Keratinocyte (primary cell): Measurements from ENCODE around the gene SIDT2. TPM values are rescaled to one million over a fixed set of nuclear protein-coding genes. Genes with fewer than 3 reads are reported as not detected.

Experiments
- DNase-seq: peaks from one replicate; pipeline ENCODE4 v3.0.0-alpha.2; 2011; ENCODE audit warnings: low read depth, missing footprints, low spot score
- FAIRE-seq: peaks from 2 replicates; lab custom pipeline; 2011; peaks lifted over from hg19 to GRCh38; lab: Jason Lieb, UNC
- H2AFZ ChIP-seq: 2 replicates; pipeline ENCODE4 v1.6.0; 2012; ENCODE audit warnings: low read length, control low read depth, inconsistent platforms; ENCODE audit not compliant: control insufficient read depth
- H3K27ac ChIP-seq: 2 replicates; pipeline ENCODE4 v1.5.1; 2011; ENCODE audit warnings: low read length; ENCODE audit not compliant: control insufficient read depth, insufficient read depth
- H3K27me3 ChIP-seq: 3 replicates; pipeline ENCODE4 v1.6.0; 2011; ENCODE audit warnings: low read length; ENCODE audit not compliant: control insufficient read depth, insufficient read depth; ENCODE audit errors: extremely low read depth
- H3K36me3 ChIP-seq, 2 experiments: 2 replicates in 1 of 2; 3 replicates in 1 of 2; pipeline ENCODE4 v1.5.1; 2011; ENCODE audit warnings: low read length in 2 of 2, mild to moderate bottlenecking in 1 of 2; ENCODE audit not compliant: control insufficient read depth in 2 of 2, insufficient read depth in 2 of 2; ENCODE audit errors: extremely low read depth in 1 of 2
- H3K4me1 ChIP-seq: 3 replicates; pipeline ENCODE4 v1.5.1; 2011; ENCODE audit warnings: low read length; ENCODE audit not compliant: control insufficient read depth, insufficient read depth; ENCODE audit errors: extremely low read depth
- H3K4me2 ChIP-seq: 3 replicates; pipeline ENCODE4 v1.6.0; 2011; ENCODE audit warnings: low read depth, low read length; ENCODE audit not compliant: control insufficient read depth, insufficient read depth; ENCODE audit errors: extremely low read depth
- H3K4me3 ChIP-seq, 3 experiments: fragments of 200-600 bp in 1 of 3; sonication (generic) in 1 of 3; 2 replicates in 2 of 3; 3 replicates in 1 of 3; pipeline ENCODE4 v1.5.1; 2011 to 2016; ENCODE audit warnings: low read length in 3 of 3, mild to moderate bottlenecking in 3 of 3, control low read depth in 2 of 3, inconsistent platforms in 1 of 3, low read depth in 1 of 3, mixed read lengths in 1 of 3, mixed run types in 1 of 3, moderate library complexity in 1 of 3; ENCODE audit not compliant: control insufficient read depth in 2 of 3, insufficient read depth in 2 of 3; ENCODE audit errors: extremely low read depth in 1 of 3
- H3K79me2 ChIP-seq: 2 replicates; pipeline ENCODE4 v1.6.0; 2012; ENCODE audit warnings: low read length; ENCODE audit not compliant: control insufficient read depth, insufficient read depth
- H3K9ac ChIP-seq: 3 replicates; pipeline ENCODE4 v1.6.0; 2011; ENCODE audit warnings: low read length; ENCODE audit not compliant: control insufficient read depth, insufficient read depth; ENCODE audit errors: extremely low read depth
- H3K9me1 ChIP-seq: 3 replicates; pipeline ENCODE4 v1.6.0; 2011; ENCODE audit warnings: low read length; ENCODE audit not compliant: control insufficient read depth, insufficient read depth; ENCODE audit errors: extremely low read depth
- H3K9me3 ChIP-seq: 2 replicates; pipeline ENCODE4 v1.5.1; 2012; ENCODE audit warnings: low read depth, low read length; ENCODE audit not compliant: control insufficient read depth
- H4K20me1 ChIP-seq: 3 replicates; pipeline ENCODE4 v1.6.0; 2011; ENCODE audit warnings: low read length; ENCODE audit not compliant: control insufficient read depth, insufficient read depth; ENCODE audit errors: extremely low read depth
- EZH2 ChIP-seq: IDR thresholded peaks from one replicate; pipeline ENCODE4 v1.6.1; 2012; ENCODE audit warnings: inconsistent platforms, mild to moderate bottlenecking, low read length, moderate library complexity
- dilution Hi-C: fragments of 300-500 bp; cut with MboI; formaldehyde crosslinking; loops from one replicate; pipeline ENCODE4 v1.7.0; 2020; ENCODE audit warnings: low sequenced_read_pairs; ENCODE audit not compliant: extremely low pct_ligation_motif_present
- polyA plus RNA-seq, 5 experiments: library from polyadenylated mRNA; depleted of rRNA in 3 of 5; stranded (reverse) in 3 of 5; stranded (forward) in 1 of 5; unstranded in 1 of 5; fragments of >200 nt; gene quantifications; 1 replicate in 1 of 5; 2 replicates in 3 of 5; 3 replicates in 1 of 5; pipeline versions ENCODE4 v1.2.1 to v1.2.3, GENCODE V29; 2011 to 2012; ENCODE audit warnings: missing spikeins in 2 of 5, low read depth in 1 of 5, low replicate concordance in 1 of 5
- TF ChIP-seq, protein P1 (sequence below), 3 experiments: IDR thresholded peaks in 1 of 3; conservative IDR thresholded peaks in 1 of 3; optimal IDR thresholded peaks in 1 of 3; 2 replicates in 2 of 3; 3 replicates in 1 of 3; pipeline versions ENCODE3 to v1.5.1; 2011; ENCODE audit warnings: low read length in 3 of 3, mild to moderate bottlenecking in 3 of 3, moderate library complexity in 2 of 3, control low read depth in 1 of 3, inconsistent platforms in 1 of 3; ENCODE audit not compliant: insufficient read depth in 2 of 3; ENCODE audit errors: extremely low read depth in 1 of 3

Gene SIDT2
- polyA plus RNA-seq, 1 donor (not counting 4 experiments of a cell fraction or from before 2014, with no cell fraction given), result 9.8 TPM

DNA sequence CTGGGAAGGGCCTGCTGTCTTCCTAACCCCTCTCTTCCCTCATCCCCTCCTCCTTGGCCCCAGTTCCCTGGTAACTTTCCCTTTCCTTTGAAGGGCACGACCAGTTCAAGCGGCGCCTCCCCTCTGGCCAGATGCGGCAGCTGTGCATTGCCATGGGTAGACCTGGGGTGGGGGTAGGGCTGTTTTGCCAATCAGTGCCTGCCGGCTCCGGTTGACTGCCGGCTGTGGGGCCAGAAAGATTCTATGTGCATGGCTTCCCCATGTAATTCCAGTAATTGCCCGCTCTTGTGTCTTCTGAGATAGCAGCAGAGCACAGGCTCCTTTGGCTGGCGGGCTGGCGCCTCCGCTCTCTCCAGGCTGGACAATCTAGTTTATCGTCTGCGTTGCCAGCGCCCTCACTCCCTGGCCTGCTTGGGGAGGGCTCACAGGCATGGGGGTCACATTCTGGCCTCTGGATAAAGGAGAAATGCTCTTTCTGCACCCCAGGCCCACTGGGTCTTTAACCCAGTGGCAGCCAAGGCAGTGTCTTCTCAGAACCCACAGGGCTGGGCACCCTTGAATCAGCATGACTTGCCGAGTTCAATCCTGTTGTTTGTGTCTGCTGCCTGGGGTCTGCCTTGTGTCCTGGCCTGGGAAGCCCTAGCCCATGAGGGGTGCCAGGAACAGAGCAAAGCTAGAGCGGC lies 9.4 kb downstream of the SIDT2 start:
- Histone ChIP-seq H3K27me3 (no peaks in the 10 kb centered on the region), H3K9ac (no peak overlapping the region), H3K4me2 (no peak overlapping the region), H3K9me1 (no peaks in the 10 kb centered on the region), H4K20me1 (no peaks in the 10 kb centered on the region), H3K4me1 (peaks cover 5% of the 10 kb centered on the region), H3K4me3 (no peak overlapping the region), H3K79me2 (no peaks in the 10 kb centered on the region), H3K36me3 (peaks cover 9 to 33% of the 10 kb centered on the region in 2 experiments), H3K27ac (no peak overlapping the region), H2AFZ (no peak overlapping the region), H3K9me3 (no peaks in the 10 kb centered on the region)
- dilution Hi-C loops, result no loop called here
- DNase-seq (no peak), FAIRE-seq (no peak)
- no peak for TF ChIP-seq EZH2
- TF ChIP-seq, protein P1, sequence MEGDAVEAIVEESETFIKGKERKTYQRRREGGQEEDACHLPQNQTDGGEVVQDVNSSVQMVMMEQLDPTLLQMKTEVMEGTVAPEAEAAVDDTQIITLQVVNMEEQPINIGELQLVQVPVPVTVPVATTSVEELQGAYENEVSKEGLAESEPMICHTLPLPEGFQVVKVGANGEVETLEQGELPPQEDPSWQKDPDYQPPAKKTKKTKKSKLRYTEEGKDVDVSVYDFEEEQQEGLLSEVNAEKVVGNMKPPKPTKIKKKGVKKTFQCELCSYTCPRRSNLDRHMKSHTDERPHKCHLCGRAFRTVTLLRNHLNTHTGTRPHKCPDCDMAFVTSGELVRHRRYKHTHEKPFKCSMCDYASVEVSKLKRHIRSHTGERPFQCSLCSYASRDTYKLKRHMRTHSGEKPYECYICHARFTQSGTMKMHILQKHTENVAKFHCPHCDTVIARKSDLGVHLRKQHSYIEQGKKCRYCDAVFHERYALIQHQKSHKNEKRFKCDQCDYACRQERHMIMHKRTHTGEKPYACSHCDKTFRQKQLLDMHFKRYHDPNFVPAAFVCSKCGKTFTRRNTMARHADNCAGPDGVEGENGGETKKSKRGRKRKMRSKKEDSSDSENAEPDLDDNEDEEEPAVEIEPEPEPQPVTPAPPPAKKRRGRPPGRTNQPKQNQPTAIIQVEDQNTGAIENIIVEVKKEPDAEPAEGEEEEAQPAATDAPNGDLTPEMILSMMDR (optimal IDR thresholded peaks at IDR 0.05 in 1 of 3, IDR thresholded peaks at IDR 0.05 in 1 of 3, conservative IDR thresholded peaks at IDR 0.05 in 1 of 3; ENCODE audit: extremely low read depth in 1 of 3, insufficient read depth in 2 of 3, low read length in 3 of 3), result no peak

- H3K4me2 ChIP-seq, result no peak overlapping the region
- H4K20me1 ChIP-seq, result no peaks in the 10 kb centered on the region
- dilution Hi-C loops, result no loop called here
- FAIRE-seq, result no peak
- no peaks in the 10 kb centered on the region for H3K9me3 ChIP-seq
- no peak overlapping the region for H3K27ac ChIP-seq
- no peak overlapping the region for H3K4me3 ChIP-seq
- peaks cover 9 to 35% of the 10 kb centered on the region in 2 experiments for H3K36me3 ChIP-seq
- no peak overlapping the region for H2AFZ ChIP-seq
- no peak for TF ChIP-seq EZH2
- TF ChIP-seq, protein P1 (optimal IDR thresholded peaks at IDR 0.05 in 1 of 3, IDR thresholded peaks at IDR 0.05 in 1 of 3, conservative IDR thresholded peaks at IDR 0.05 in 1 of 3; ENCODE audit: extremely low read depth in 1 of 3, insufficient read depth in 2 of 3, low read length in 3 of 3), result no peak
- no peaks in the 10 kb centered on the region for H3K79me2 ChIP-seq
- peaks cover 7% of the 10 kb centered on the region for H3K4me1 ChIP-seq
- no peaks in the 10 kb centered on the region for H3K27me3 ChIP-seq
- no peaks in the 10 kb centered on the region for H3K9me1 ChIP-seq
- H3K9ac ChIP-seq, result no peak overlapping the region
- no peak for DNase-seq
Measured at GRCh38 chr11:117188620-117189081, 10.1 kb downstream of the SIDT2 start.
